GM18868 (cell line): ENCODE measurements around the gene QRSL1.
"Not testable (repeated sequence)": the region's sequence is repeated elsewhere in the genome, so short reads cannot be mapped to it uniquely, and the experiment has no call there.

Experiments used
- ATAC-seq: cut with Tn5 transposase; IDR thresholded peaks from one replicate; pipeline ENCODE4 v1.9.1; 2021; ENCODE audit warnings: mild to moderate bottlenecking, moderate library complexity; ENCODE audit not compliant: unreplicated experiment

Gene QRSL1

DNA sequence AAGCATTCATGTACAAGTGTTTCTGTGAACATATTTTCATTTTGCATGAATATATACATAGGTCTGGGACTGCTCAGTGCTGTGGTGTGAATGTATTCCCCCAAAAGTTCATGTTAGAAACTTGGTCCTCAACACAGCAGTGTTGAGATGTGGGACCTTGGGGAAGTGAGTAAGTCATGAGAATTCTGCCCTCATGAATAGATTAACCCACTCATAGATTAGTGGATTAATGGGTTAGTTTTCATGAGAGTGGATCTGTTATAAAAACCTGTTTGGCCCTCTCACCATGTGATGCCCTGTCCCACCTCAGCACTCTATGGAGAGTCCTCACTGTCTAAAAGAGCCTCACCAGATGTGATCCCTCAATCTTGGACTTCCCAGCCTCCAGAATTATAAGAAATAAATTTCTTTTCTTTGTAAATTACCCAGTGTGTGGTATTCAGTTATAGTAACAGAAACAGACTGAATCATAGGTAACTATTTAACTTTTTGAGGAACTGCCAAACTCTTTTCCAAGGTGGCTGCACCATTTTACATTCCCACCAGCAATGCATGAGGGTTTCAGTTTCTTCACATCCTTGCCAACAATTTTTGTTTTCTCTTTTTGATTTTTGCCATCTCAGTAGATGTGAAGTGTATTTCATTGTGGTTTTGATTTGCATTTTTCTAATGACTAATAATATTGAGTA, 45.3 kb downstream of the QRSL1 start:
- ATAC-seq, result no peak

DNA sequence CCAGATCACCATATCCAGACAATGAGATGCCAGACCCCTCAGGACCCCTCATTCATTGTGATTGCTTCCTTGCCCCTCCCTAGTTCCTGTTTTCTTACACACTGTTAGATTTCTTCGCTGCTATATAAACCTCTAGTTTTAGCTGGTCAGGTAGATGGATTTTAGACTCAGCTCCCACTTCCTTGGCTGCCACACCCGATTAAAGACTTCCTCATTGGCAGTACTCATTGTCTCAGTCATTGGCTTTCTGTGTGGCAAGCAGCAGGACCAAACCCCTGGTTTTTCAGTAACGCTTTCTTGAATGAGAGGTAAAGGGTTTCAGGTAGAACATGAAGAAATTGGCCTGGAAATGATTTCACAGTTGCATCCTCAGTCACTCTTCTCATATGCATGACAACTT, 47.9 kb downstream of the QRSL1 start:
- peak; percentile 38 for ATAC-seq

DNA sequence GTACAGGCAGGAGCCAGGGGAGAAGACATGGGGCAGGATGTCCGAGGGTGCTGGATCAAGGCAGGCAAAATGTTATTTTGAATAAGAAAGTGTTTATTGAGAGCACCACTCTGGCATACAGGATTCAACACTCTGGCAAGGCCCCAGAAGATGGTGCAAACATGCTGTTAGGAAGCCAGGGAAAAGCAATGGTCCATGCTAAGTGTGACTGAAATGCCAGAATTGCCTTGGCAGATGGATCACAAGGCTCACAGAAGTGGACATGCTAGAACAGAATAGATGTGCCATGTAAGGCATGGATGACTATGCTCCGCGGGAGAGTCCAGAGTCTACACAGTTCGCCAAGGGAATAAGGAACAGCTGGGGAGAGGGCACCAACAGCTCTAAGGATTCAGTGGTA, 54.6 kb downstream of the QRSL1 start:
- ATAC-seq, result no peak

DNA sequence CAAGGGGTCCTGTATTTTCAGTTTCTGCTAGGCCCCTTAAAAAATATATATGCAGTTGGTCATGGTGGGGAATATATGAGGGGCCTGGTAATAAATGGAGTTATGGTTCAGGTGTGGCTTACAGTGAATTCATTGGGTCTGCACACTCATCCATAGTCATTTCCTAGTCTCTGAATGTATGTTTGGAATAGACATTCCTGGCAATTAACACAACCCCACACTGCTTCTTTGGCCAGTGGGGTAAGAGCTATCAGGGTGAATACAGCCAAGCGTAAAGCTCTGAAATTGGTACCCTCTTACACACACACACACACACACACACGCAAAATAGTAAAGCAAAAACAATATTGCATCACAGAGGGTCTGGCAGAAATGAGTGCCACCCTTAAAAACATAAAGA, 56.5 kb downstream of the QRSL1 start:
- ATAC-seq, result no peak

DNA sequence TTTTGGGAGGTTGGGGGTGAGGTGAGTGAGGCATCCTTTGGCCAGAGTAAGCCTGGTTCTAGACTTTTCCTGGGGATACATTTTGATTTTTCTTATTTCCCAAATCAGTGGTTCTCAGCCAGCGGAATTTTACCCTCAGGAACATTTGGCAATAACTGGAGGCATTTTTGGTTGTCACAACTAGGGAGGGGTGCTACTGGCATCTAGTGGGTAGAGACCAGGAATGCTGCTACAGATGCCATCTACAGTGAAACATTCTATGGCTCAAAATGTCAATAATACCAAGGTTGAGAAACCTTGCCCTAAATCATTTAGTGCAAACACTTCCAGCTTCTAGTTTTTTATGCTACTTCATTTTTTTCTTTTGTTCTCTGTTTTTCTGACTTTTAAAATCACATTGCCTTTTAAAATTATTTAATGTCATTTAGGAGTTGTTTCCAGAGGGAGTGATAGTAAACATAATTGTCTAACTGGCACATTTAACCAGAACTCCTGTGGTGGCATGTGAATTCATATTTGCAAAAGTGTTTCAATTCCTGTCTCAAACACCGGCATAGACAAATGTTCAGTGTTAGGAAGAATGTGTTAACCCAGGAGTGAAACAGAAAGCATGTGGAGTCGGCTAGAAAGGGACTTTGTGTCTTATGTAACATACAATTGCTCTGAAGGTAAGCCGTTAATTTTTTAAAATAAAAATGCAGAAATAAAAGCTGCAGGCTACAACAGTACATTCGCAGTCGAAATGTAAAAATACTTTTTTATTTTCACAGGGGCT, 59.0 kb downstream of the QRSL1 start:
- no peak for ATAC-seq

DNA sequence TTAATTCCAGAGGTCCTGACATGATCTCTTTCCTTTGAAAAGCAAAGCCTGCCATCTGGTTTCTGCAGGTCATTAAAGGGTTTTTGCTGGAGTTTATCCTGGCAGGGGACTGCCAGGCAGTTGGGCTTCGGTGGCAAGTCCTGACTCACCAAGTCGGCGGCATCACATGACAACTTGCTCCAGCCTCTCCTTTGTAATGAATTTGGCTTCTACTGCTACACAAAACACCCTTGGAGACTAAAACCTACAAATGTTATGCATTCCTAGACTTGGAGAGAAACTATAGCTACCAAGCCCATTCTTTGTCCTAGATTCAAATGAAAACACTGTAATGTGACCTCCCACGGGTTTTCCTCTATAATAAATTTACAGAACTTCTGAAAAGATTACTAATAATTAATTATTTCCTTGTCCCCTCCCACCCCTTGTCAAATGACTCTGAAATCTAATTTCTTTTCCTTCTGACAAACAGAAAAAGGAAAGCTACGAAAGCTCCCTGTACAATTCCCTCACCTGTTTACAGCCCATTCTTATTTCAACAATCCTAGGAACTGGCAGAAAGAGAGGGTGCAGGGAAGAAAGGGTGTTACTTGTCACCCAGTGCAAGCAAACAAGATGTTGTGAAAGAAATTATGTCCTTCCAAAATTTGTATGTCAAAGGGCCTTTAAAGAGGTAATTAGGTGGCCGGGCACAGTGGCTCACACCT, 62.9 kb downstream of the QRSL1 start:
- ATAC-seq, result no peak

DNA sequence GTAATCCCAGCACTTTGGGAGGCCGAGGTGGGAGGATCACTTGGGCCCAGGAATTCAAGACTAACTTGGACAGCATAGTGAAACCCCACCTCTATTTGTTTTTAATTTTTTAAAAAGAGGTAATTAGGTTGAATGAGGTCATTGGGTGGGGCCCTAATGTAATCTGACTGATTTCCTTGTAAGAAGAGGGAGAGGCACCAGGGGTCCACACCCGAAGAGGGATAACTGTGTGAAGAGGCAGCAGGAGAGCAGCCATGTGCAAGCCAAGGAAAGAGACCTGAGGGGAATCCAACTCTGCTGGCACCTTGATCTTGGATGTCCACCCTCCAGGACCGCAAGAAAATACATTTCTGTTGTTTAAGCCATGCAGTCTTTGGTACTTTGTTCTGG, 63.4 kb downstream of the QRSL1 start:
- no peak for ATAC-seq

DNA sequence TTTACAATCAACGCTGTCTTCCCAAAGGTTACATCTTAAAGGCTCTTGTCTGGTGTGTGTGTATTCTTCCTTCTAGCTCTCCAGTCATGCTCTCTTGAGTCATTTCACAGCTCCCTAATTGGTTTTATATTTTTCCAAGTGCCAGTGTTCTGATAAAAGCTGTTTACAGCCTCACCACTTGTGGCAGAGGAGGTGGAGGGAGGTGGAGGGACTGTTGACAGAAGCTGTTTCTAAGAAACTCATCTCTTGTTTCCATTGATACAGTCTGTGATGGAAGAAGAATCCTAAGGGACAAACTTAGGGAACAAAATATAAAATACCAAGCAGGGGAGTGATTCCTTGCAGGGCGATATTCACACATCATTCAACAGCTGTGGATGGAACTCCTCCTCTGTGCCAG, 64.0 kb downstream of the QRSL1 start:
- no peak for ATAC-seq

DNA sequence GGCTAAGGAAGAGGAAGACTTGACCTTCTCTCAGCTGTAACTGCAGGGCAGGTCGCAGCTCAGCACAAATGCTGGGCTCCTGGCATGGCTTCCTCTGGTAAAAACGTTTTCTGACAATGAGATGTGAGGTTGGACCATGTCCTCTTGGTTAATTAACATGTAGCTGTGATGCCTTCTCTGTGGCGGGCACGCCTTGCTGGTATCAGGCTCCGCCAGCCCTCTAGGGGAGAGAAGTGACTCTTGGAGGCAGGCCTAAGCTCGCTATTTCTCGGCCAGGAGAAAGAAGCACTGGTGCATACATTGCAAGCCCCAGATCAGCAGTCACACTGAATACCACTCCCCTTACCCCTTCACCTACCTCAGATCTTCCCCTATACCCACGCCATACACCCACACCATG, 65.0 kb downstream of the QRSL1 start:
- peak; percentile 56 for ATAC-seq

DNA sequence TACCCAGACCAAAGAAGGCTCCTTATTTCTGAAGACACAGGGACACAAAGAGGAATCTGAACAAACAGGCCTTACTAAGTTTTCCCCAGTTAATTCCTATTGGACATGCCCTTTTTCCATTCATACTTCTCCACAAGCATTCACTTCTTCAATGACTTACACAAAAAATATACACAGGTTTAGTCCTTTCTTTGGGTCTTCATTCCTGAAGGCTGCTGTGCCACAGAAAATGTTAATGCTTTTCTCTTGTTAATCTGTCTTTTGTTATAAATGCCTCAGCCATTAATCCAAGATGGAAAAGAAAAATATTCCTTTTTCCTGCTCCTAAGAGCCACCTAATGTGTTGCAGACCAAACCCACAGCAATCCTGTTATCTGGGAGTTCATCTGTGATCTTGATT, 71.2 kb downstream of the QRSL1 start:
- no peak for ATAC-seq

DNA sequence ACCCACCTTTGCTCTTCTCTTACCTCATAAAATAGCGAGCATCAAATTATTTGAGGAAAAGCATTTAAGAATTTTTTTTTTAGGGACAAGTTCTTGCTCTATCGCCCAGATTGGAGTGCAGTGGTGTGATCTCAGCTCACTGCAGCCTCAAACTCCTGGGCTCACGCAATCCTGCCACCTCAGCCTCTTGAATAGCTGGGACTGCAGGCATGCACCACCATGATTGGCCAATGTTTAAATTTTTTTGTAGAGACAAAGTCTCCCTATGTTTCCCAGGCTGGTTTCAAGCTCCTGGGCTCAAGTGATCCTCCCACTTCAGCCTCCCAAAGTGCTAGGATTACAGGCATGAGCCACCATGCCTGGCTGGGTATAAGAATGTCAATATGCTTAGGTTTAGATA, 71.8 kb downstream of the QRSL1 start:
- not testable (repeated sequence) for ATAC-seq

DNA sequence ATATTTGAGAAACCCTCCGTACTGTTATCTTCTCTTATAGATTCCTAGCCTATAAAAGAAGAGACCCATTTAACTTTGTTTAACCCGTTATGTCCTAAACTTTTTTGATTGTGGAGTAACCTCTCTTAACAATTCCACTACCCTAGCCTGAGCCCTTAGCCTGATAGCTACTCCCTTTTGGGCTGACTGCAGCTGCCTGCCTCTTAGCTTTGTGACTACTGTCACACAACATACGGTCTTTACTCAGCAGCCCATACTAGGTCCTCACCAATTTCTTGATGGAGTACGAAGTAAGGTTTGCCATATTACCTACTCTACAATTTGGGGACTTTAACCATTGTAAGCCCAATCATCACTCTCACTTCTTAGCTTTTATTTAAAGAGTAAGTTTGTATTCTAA, 72.7 kb downstream of the QRSL1 start:
- peak; percentile 50 for ATAC-seq

DNA sequence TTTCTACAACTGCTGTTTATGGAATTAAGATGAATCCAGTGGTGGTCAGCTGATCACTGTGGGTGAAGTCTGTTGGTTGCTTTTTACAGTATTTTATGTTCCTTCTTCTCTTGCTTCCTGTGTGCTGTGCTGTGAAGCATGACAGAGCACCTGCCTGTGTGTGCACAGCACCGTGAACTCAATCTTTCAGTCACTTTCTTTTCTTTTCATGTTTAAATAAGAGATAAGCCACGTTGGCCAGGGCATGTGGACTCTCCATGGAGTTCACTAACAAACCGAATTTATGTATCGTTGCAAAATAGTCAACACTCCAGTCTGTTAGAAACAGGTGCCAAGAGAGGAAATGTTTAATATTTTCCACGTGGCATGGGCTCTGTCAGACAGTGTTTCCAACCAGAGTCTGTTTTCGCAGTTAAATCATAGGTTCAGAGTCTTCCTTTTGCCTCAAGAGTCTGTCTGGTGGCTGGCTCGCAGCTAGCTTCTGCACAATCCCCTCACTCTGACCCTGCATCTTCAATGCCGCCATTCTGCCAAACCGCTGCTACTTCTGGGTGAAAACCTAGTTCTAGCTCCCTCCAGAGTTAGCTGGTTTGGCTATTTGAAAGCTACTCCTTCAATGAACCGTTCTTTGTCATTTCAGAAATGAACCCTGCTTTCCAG, 73.2 kb downstream of the QRSL1 start:
- ATAC-seq, result peak; percentile 97

DNA sequence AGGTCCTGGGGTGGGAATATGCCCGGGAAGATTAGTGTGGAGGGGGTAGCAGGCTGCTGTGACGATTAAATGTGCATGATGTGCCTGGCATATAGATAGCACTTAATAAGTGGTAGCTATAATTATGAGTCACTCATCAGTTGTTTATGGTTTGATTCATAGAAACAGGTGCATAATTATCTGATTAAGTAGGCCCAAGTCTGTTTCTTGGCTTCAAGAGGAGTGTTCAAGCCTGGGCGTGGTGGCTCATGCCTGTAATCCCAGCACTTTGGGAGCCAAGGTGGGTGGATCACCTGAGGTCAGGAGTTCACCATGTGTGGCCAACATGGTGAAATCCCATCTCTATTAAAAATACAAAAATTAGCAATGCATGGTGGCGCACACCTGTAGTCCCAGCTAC, 74.9 kb downstream of the QRSL1 start:
- no peak for ATAC-seq

DNA sequence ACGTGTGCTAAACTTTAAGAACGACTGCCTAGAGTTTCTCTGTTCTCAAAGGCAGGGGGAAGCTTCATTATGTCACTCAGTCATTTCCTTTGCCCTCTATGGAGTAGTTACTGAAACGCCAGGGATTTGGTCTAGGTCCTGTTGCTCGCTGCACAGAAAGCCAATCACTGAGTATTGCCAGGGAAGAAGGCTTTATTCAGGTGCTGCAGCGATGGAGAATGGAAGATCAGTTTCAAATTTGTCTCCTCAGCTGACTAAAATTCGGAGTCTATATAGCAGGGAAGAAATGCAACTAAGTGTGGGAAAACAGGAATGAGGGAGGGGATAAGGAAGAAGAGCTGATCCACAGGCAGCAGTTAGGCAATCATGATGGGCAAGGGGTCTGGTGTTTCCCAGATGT, 75.8 kb downstream of the QRSL1 start:
- ATAC-seq, result no peak

DNA sequence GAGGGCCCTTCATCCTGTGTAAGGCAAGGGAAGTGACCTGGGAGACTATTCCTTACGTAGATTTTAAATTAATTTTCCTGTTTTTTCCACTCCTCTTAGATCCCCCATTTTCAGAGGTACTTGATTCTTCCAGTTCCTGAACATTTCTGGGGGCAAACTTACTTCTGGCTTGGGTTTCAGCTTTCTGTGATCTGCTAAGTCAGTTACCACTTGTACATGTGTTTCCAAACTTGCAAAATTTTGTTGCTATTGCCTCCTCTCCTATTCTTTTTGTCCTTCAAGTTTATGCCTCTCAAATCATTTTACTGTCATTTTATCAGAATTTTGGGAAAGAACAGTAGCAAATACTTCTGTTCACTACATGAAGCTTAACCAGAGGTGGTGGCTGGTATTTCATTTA, 81.2 kb downstream of the QRSL1 start:
- ATAC-seq, result no peak

DNA sequence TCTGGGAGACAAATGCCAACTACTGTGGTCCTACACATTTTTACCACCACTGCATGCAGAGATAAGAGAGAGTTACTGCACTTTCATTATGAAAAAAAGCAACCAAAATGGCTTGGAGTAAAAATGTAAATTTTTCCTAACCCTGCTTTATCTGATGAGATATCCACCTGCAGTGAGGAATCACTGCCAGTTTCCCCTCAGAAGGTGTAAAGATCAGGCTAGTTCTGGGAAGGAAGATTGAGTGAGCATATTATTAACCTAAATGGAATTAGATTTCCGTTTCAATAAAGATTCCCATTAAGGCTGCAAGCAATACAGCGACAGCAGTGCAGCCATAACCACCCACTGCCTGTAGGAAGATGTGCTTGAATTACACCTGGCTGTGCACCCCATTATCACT, 84.9 kb downstream of the QRSL1 start:
- no peak for ATAC-seq

DNA sequence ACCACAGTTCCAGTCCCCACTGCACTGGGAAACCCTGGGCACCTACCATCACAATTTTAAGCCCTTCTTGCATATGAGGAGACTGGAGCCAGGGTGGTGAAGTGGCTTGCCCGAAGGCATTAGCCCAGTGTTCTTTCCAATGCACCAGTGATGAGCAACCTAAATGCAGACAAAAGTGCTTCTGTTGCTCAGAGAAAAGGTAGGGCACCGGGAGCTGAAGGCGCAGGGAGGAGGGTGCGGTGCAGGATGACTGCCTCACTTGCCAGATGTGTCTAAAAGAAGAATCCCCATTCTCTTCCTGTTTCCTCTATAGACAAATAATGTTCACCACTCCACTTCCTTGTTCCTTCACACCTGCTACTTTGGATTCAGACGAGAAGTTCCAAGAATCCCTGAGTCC, 86.5 kb downstream of the QRSL1 start:
- ATAC-seq, result no peak

DNA sequence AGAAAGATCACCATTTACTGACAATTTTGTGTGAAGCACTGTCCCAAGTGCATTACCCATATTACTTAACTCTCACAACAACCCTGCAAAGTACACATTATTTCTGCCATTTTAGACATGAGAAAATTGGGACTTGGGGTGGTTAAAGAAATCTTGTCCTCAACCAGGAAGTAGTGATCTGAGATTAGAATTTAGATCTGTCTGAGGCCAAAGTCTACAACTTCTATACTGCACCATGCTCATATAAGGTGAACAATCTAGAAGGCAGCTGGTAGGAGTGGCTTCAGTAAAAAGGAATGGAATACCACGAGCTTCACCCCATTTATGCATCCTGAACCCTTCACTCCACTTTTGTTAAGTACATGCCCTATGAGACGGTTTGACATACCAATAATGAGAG, 87.6 kb downstream of the QRSL1 start:
- no peak for ATAC-seq
